ENCODE results near the gene KANSL1L. TPM values are rescaled to one million over a fixed set of nuclear protein-coding genes. Genes with fewer than 3 reads are reported as not detected.

Gene KANSL1L
- total and polyA plus RNA-seq, 8 donors = 2.6 to 128 (median 19.6) TPM

DNA sequence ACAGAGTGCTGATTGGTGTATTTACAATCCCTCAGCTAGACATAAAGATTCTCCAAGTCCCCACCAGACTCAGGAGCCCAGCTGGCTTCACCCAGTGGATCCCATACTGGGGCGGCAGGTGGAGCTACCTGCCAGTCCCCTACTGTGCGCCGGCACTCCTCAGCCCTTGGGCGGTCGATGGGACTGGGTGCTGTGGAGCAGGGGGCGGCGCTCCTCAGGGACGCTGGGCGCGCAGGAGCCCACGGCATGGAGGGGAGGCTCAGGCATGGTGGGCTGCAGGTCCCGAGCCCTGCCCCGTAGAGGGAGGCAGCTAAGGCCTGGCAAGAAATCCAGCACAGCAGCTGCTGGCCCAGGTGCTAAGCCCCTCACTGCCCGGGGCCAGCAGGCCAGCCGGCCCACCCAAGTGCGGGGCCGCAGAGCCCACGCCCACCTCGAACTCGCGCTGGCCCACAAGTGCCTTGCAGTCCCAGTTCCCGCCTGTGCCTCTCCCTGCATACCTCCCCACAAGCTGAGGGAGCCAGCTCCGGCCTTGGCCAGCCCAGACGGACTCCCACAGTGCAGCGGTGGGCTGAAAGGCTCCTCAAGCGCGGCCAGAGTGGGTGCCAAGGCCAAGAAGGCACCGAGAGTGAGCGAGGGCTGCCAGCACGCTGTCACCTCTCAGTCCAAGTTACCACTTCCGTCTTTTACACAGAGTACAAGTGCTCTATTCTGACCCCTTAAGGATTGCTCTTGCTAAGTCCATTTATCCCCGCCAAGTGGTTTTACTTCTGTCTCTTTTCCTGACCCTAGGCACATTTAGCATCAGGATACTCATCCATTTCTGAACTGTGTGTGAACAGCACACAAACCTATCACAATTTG is 170.5 kb downstream of the KANSL1L start:
- H3K27me3 ChIP-seq = no peaks in the 10 kb centered on the region
- peaks cover 29 to 35% (median 32%) of the 10 kb centered on the region in 4 donors for H3K4me1 ChIP-seq
- intact Hi-C loops (cut with DNase I; ENCODE audit: low total_unique reads) = no loop called here
- WGBS, 5 donors = 92 to 99% (median 97%) methylated on average over 19 to 32 of the region's 32 CpGs
- peaks cover 0 to 5% (median 0%) of the 10 kb centered on the region in 4 donors for H3K36me3 ChIP-seq
- no peak overlapping the region for H3K27ac ChIP-seq
- H3K9me3 ChIP-seq = no peaks in the 10 kb centered on the region
- H3K4me3 ChIP-seq = no peak overlapping the region
- no peak for TF ChIP-seq POLR2A (IDR thresholded peaks at IDR 0.05)
- TF ChIP-seq POLR2AphosphoS5 (IDR thresholded peaks at IDR 0.05) = no peak
- TF ChIP-seq, protein P1, sequence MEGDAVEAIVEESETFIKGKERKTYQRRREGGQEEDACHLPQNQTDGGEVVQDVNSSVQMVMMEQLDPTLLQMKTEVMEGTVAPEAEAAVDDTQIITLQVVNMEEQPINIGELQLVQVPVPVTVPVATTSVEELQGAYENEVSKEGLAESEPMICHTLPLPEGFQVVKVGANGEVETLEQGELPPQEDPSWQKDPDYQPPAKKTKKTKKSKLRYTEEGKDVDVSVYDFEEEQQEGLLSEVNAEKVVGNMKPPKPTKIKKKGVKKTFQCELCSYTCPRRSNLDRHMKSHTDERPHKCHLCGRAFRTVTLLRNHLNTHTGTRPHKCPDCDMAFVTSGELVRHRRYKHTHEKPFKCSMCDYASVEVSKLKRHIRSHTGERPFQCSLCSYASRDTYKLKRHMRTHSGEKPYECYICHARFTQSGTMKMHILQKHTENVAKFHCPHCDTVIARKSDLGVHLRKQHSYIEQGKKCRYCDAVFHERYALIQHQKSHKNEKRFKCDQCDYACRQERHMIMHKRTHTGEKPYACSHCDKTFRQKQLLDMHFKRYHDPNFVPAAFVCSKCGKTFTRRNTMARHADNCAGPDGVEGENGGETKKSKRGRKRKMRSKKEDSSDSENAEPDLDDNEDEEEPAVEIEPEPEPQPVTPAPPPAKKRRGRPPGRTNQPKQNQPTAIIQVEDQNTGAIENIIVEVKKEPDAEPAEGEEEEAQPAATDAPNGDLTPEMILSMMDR (IDR thresholded peaks at IDR 0.05) = no peak
- TF ChIP-seq EP300 (IDR thresholded peaks at IDR 0.05) = no peak
- DNase-seq = no peak

- peaks cover 11 to 14% (median 14%) of the 10 kb centered on the region in 4 donors for H3K4me1 ChIP-seq
- WGBS, 5 donors = 49 to 79% (median 60%) methylated on average over 1 of the region's 1 CpG
- no peak overlapping the region for H3K27ac ChIP-seq
- no peaks in the 10 kb centered on the region for H3K9me3 ChIP-seq
- intact Hi-C loops (cut with DNase I; ENCODE audit: low total_unique reads) = no loop called here
- H3K4me3 ChIP-seq = no peak overlapping the region
- H3K36me3 ChIP-seq = no peaks in the 10 kb centered on the region
- DNase-seq = no peak
- TF ChIP-seq EP300 (IDR thresholded peaks at IDR 0.05) (no peak), POLR2A (IDR thresholded peaks at IDR 0.05) (no peak), POLR2AphosphoS5 (IDR thresholded peaks at IDR 0.05) (no peak)
- TF ChIP-seq, protein P1 (IDR thresholded peaks at IDR 0.05) = no peak
- H3K27me3 ChIP-seq = no peaks in the 10 kb centered on the region
These were observed 172.6 kb downstream of the KANSL1L start for GRCh38 chr2:209998596-209998995.

DNA sequence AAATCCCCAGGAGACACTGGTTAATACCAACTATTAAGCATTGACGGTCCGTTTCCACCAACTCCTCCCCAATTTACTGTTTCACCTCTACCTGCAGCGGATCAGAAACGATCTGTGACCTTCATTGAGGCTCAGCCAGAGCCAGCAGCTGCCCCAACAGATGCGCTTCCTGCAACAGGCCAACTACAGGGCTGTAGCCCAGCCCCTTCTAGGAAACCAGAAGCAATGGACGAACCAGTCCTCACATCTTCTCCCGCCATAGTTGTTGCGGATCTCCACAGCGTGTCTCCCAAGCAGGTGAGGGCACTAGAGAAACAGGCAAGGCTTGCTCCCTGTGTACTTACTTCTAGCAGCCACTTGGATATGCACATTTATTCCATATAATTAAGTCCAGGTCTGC is 177.2 kb downstream of the KANSL1L start:
- 90 to 96% (median 92%) methylated on average over 9 of the region's 9 CpGs for WGBS, 5 donors
- DNase-seq = no peak
- Histone ChIP-seq H3K27me3 (no peaks in the 10 kb centered on the region), H3K36me3 (no peaks in the 10 kb centered on the region), H3K9me3 (no peaks in the 10 kb centered on the region), H3K4me1 (no peaks in the 10 kb centered on the region), H3K27ac (no peak overlapping the region), H3K4me3 (no peak overlapping the region)
- intact Hi-C loops (cut with DNase I; ENCODE audit: low total_unique reads) = no loop called here
- TF ChIP-seq POLR2A (IDR thresholded peaks at IDR 0.05) (no peak), POLR2AphosphoS5 (IDR thresholded peaks at IDR 0.05) (no peak), EP300 (IDR thresholded peaks at IDR 0.05) (no peak)
- TF ChIP-seq, protein P1 (IDR thresholded peaks at IDR 0.05) = no peak

DNA sequence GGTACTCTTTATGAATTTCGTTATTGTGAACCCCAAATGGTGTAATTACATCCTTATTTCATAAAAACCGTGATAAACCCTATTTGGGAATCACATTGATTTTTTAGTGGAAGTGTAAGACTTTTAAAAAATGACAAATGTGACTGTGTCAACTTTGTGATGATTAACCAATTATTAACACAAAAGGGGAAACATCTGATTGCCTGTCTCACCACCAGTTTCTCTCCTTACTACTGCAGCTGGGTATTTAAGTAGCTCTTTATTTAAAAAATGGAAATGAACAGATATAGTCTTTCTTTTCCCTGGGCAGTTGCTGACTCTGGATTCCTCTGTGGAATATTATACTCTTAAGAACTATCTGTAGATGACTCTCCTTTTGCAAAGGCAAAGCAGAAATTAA is 180.4 kb downstream of the KANSL1L start:
- no peaks in the 10 kb centered on the region for H3K4me1 ChIP-seq
- WGBS, 5 donors = 77 to 83% (median 79%) methylated on average over 2 of the region's 2 CpGs
- intact Hi-C loops (cut with DNase I; ENCODE audit: low total_unique reads) = no loop called here
- H3K27me3 ChIP-seq = no peaks in the 10 kb centered on the region
- no peaks in the 10 kb centered on the region for H3K9me3 ChIP-seq
- no peak overlapping the region for H3K27ac ChIP-seq
- DNase-seq = no peak
- TF ChIP-seq POLR2A (IDR thresholded peaks at IDR 0.05) (no peak), POLR2AphosphoS5 (IDR thresholded peaks at IDR 0.05) (no peak), EP300 (IDR thresholded peaks at IDR 0.05) (no peak)
- TF ChIP-seq, protein P1 (IDR thresholded peaks at IDR 0.05) = no peak
- H3K36me3 ChIP-seq = no peaks in the 10 kb centered on the region
- no peak overlapping the region for H3K4me3 ChIP-seq
